Thyroid gland (tissue), 4 donors: ENCODE results near the gene NEDD9.
A peak's percentile ranks its signal among the peaks of the same experiment; 100 is the strongest.

Source experiments
- CTCF ChIP-seq, 6 experiments: fragments of 200-600 bp in 3 of 6; fragments of 450-650 bp in 3 of 6; sonication (generic) in 3 of 6; IDR thresholded peaks; one replicate each; pipeline ENCODE4 v1.5.1; 2016 to 2019; ENCODE audit warnings: antibody characterized with exemption in 6 of 6, mild to moderate bottlenecking in 2 of 6, inconsistent platforms in 1 of 6, moderate library complexity in 1 of 6
- POLR2A ChIP-seq, 2 donors: fragments of 450-650 bp; IDR thresholded peaks; one replicate each; pipeline ENCODE4 v1.6.1; 2017; ENCODE audit warnings: antibody characterized with exemption in 2 of 2, mild to moderate bottlenecking in 2 of 2, moderate library complexity in 1 of 2

GRCh38 chr6:11258260-11259237 is 26.1 kb upstream of the NEDD9 start:
- TF ChIP-seq POLR2A (IDR thresholded peaks at IDR 0.05) (peak in 1 of 2 donors; percentile 17), CTCF (IDR thresholded peaks at IDR 0.05) (peak in 1 of 6 experiments; percentile 13)
